GM15510 (cell line): ENCODE results near the gene WASF2.

Source experiments
- POLR2A ChIP-seq: IDR thresholded peaks from 3 replicates; pipeline ENCODE4 v1.6.1; 2011; ENCODE audit warnings: borderline replicate concordance; ENCODE audit not compliant: insufficient read length; ENCODE audit errors: extremely low read depth

WASF2 gene

DNA sequence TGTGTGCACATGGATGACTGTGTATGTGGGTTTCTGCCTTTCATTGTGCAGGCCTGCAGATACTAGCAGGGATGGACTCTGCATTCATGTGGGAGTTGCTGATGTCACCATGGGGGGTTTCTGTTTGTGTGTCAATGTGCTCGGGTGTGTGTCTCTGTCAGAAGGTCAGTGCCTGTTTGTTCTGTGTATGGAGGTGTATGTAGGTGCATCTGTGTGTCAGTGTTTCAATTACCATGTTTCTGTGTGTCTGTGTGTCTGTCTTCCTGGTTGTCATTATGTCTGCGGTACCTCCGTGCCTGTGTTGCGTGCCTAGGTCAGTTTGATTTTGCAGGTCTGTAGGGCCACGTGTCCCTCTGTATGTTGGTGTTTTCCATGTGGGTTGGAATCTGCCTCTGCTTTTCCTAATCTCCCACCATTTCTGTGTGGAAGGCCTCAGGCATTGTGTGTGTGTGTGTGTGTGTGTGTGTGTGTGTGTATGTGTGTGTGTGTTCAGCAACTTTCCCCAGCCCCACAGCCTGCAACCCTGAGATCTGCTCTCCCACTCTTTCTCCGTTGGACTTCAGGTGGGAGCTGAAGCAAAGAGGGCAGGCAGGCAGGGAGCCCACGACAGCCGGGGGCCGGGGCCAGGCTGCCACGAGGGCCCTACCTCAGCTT lies 36.7 kb upstream of the WASF2 start:
- TF ChIP-seq POLR2A = no peak

DNA sequence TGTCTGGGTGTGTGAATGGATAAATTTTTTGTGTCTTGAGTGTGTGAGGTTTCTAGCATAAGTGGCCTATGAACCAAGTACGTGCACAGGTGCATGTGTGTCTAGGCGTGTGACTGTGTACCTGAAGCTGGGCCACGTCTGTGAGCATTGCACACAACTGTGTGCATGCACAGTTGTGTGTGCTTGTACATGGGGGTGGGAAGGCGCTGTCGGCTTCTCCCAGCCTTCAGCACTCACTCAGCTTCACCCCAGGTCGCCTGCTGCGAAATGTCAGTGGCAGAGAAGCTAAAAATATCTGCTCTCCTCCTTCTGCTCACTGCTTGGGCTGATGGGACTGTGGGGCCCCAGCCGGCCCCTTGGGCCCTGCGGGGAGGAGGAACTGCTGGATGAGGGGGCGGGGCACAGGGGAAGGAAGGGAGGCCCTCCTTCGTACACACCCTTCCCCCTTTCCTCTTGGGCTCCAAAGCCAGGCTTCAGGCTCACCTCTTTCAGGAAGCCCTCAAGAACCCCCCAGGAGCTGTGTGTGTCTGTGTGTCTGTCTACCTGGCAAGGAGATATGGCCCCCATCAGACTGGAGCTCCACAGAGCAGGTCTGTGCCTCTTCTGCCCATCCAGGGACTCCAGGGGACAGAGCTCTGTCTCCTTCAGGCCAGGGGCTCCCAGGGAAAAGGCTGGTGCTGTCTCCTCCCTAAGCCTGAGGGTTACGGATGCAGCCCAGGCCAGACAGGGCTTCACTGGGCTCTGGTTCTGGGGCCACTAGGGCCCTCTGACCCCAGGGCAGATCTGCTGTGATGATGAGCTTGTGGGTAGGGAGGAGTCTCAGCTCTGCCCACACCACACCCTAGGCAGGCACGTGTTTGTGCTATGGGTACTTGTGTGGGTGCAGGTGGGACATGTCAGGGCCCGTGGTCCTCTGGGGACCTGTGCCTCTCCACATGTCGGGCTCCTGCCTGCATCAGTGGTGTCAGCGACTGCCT lies 35.6 kb upstream of the WASF2 start:
- TF ChIP-seq POLR2A = peak; percentile 21

DNA sequence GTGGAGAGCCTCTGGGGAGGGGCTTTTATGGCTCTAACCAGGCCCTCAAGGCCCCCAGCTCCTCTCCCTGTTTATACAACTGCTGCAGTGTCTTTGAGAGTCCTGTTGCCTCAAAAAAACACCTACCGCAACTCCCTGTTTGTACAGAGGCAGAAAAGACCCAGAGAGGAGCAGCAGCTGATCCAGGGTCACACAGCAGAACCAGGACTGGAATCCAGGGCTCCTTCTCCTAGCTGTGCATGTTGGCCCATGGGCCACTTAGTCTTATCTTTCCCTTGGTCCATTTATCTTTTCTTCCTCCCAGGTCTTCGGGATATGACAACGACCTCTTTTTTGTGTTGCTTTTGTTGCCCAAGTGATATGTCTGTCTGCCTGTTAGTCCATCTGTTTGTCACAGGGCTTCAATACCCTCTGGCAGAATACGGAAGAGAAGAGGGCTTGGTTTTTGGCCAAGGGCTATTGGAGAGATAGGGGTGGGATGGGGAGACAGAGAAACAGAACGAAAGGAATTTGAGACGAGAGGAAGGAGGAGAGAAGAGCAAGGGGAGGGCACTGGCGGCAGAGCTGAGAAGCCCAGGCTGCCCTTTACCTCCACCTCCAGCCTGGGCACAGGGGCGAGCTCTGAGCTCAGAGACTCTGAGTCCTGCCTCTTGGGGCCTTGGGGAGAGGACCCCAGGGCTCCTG lies 33.5 kb upstream of the WASF2 start:
- no peak for TF ChIP-seq POLR2A

DNA sequence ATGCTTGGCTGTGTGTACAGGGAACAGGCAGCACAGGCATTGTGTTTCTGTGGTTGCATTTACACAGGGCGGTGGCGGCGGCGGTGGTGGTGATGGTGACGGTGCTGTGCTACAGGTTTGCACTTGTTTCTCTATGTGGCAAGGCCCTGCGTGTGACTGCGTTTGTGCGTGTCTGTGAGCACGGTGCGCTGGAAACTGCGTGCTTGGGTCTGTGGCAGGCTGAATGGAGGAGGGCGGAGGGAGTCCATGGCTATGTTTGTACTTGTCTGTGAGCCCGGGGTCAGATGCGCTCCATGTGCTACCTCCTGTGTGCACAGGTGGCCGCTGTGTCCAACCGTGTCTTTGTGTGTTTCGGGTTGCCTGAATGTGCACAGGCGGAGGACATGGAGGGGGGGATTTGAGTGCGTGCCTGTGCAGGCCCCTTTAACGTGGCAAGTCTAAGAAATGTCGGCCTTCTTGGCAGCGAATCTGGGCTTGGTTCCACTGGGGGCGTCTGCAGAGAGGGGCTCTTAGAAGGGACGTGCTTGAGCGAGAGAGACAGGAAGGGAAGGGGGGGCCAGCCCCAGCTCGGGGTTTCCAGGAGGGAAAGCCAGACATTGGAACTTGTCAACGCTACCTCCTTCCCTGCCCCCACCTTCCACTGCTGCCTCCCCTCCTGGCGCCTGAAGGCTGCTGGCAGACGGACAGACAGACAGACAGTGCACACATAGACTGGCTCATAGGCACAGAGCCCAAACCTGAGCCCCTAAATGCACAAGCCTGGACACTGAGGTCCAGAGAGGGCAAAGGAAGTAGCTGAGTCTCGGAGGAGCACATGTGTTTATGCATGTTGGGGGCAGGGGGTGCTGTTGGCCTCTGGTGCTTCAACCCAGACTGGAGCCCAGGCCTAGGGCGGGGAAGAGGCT lies 32.7 kb upstream of the WASF2 start:
- TF ChIP-seq POLR2A = no peak

DNA sequence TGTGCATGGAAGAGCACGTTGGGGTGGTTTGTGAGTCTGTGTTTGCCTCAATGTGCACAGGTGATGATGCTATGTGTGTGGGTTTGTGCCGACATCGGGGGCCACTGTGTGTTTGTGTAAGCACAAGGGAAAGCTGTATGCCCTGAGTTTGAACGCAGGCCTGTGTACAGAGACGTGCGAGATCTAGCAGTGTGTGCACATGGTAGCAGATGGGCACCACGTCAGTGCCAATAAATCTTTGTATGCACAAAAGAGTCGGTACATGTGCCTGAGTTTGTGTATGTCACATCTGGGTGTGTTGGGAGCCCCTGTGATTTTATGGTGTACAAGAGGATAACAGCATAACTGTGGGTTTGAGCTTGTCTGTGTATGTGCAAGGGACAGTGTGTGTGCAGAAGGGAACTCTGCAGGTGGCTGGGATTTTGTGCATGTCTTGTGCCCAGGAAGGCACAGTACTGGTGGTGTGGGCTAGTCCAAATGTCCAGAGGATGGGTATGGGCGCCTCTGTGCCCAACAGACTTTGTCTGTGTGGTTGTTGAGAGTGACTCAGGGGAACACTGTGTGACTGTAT lies 32.0 kb upstream of the WASF2 start:
- TF ChIP-seq POLR2A = no peak

DNA sequence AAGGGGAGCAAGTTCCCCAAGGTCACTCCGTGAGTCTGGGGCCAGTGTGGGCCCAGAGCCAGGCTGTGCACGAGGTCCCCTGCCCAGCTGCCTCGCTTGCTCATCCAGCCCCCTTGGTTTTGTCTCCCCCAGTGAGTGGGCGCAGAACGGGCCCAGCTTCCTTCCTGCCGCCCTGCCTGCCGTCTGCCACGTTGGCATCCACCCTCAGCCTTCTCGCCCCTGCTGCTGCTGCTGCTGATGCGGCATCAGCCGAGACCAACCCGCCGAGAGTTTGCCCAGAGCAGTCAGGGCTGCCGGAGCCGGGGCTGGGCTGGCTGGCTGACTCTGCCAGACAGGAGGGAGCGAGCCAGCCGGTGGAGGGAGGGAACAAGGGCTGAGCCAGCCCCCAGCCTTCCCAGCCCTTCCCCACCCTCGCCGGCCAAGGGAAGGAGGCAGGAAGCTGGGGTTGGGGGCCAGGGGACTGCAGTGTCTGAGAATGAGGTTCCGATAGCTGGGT lies 31.4 kb upstream of the WASF2 start:
- TF ChIP-seq POLR2A = no peak

DNA sequence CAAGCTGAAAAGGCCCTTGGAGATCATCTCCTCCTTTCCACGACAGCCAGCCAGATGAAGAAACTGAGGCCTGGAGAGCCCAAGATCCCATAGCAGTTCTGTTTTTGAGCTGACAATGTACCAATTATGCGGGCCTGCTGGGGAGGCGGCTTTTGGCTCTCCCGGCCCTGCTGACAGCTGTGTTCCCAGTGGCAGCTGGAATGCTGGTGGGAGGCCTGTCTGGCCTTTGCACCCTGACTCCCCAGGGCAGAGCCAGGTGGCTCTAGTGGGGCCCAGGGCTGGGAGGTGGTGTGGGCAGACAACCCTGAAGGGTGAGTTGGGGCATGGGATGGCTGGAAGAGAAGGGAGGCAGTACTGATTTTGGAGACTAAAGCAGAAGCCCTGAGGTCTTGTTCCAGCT lies 30.7 kb upstream of the WASF2 start:
- TF ChIP-seq POLR2A = no peak

DNA sequence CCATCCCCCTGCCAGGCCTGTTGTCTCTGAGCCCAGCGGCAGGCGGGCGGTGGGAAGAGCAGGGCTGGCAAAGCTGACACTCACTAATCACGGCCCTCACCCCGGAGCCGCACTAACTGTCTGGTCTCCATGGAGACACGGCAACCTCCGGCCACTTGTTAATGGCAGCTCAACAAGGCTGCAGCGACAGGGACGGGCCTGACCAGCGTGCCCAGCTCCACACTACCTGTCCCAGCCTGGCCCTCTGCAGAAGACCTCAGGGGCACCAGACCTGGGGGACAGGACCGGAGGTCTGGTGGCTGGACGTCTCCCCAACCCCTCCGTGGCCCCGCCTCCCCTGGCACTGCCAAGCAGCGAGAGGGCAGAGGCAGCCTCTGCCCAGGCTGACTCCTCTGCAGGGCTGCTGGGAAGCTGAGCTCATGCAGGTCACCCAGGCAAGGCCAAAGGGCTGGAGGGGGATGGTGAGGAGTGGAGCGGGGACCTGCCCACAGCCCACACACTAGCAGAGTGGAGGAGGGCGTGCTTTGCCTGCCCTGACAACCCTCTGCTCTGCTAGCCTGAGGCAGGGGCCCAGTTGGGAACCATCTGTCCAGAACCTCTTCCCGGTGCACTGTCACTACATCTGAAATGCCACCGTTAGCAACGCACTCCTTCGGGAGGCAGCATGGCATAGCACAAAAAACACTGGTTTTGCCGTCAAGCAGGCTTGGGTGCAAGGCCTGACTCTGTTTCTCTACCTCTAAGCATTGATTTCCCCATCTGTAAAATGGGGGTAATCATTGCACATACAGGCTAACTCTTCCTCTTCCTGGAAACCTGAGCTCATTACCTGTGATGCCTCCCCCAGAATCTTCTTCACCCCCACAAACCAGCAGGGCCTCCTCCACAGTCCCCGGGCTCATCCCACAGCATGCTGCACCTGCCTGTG lies 29.6 kb upstream of the WASF2 start:
- TF ChIP-seq POLR2A = no peak

DNA sequence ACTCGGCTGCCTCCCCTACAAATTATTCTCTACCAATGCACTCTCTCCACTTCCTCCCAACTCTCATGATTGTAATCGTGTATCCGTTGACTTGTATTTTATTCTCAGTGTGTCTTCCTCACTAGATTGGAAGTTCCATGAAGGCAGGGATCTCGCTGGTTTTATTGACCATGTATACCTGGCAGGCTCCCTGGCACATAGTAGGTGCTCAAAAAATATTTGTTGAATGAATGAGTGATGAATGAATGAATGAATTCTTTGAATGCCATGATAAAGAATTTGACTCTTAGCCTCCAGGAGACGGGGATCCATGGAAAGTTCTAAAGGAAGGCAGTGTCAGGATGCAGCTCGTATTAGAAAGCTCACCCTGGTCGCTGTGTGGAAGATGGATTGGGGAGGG lies 28.8 kb upstream of the WASF2 start:
- no peak for TF ChIP-seq POLR2A

DNA sequence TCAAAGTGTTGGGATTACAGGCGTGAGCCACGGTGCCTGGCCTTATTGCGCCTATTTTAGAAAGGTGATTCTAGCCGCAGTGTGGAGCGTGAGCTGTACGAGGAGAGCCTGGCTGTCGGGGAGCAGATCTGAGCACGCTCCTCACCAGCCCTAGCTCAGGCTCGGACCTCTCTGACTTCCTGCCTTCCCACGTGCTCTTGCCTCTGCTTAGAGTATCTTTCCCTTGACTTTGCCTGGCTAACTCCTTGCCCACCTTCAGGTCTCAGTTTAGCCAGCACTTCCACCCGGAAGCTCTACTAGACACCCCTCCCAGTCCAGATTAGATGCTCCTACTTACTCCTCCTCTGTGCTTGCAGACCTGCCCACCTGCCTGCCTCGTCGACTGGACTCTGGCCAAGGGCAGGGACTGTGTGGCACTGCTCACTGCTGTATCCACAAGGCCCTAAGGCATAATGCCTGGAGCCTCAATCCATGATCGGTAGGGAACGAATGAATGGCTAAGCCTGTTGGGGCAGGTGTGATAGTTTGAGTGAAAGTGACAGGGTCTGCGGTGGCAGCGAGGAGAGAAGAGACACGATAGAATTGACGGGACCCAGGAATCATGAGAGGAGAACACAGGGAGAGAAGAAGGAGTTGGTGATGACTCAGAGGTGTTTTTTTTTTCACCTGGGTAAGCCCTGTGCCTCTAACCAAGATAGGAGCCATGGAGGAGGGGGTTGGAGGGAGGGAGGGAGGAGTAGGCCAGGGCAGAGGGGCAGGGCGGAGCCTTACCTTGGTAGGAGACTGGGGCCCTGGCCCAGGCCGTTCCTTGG lies 28.1 kb upstream of the WASF2 start:
- no peak for TF ChIP-seq POLR2A

DNA sequence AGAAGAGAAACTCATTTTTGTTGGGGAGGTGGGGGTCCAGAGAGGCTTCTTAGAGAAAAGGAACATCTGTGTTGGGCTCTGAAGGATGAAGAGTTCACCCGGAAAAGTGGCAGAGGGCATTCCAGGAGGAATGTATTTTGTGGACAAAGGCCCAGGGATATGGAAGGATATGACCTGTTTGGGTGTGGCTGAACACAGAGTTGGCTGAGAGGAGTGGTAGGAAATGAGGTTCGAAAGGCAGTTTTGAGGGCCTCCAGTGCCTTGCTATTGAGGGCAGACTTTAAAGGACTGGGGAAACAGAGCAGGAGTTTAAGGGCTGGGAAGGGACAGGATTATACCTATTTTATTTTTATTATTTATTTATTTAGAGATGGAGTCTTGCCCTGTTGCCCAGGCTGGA lies 27.3 kb upstream of the WASF2 start:
- no peak for TF ChIP-seq POLR2A

DNA sequence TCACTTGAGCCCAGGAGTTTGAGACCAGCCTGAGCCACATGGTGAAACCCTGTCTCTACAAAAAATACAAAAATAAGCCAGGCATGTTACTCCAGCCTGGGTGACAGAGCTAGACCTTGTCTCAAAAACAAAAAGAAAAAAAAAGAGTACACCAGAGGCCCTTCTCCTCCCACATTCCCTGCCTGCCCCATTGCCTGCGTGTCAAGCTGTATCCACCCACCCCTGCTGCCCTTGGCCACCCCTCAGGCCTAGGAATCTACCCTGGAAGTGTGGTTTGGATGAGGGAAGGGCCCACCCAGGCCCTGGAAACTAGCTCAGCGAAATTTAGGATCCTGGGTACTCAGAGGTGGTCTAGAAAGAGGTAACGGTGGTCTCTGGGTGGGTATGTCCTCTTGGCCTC lies 25.7 kb upstream of the WASF2 start:
- no peak for TF ChIP-seq POLR2A

DNA sequence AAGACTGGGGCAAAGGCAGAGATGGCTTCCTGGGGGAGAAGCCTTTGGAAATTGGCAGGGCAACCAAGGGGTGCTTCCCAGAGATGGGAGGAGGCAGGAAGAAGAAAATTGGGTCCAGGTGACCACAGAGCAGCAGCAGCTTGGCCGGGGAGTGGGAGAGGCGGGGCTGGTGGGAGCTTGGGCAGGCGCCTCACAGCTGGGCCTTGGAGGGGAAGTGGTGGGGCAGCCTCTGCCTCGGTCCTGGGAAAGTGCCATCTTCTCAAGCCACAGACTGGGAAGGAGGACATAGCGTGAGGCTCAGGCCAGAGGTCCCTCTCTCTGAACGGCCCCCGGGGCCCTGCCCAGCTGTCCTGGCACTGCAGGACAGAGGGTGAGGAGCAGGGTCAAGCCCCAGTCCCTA lies 24.0 kb upstream of the WASF2 start:
- TF ChIP-seq POLR2A = no peak

DNA sequence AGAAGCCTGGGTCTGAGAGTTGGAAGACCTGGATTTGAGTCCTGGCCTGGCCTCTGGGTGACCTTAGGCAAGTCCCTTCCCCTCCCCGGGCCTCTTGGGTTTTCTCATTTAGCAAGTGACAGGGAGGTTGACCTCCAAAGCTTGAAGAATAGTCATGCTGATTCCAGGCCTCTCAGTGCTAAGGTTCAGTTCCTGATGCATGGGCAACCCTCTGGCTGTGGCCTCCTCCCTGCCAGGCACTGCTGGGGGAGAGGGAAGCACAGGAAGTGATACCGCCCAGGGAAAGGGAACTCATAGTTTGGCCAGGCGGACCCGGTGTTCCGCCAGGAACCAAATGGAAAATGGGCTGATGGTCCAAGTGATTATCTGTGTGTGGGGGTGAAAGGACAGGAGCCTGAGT lies 23.6 kb upstream of the WASF2 start:
- TF ChIP-seq POLR2A = no peak
